GM19099 (cell line): ENCODE data around the gene UBA5.

Experiments used
- POLR2A ChIP-seq: IDR thresholded peaks from 3 replicates; pipeline ENCODE4 v1.6.1; 2011; ENCODE audit warnings: low read depth; ENCODE audit not compliant: insufficient read length; ENCODE audit errors: extremely low read depth

UBA5 gene

GRCh38 chr3:132660052-132660810, at the start of gene UBA5:
UBA5 (plus strand) TSS chr3:132660329; CDS start chr3:132660538, 209 bp downstream.
- peak; percentile 91 for TF ChIP-seq POLR2A

- no peak for TF ChIP-seq POLR2A
Observed at GRCh38 chr3:132615881-132616280, 44.2 kb upstream of the UBA5 start.

GRCh38 chr3:132616780-132617179, 43.3 kb upstream of the UBA5 start:
- TF ChIP-seq POLR2A, result no peak

GRCh38 chr3:132622148-132622547, 38.0 kb upstream of the UBA5 start:
- no peak for TF ChIP-seq POLR2A

GRCh38 chr3:132622761-132623160, 37.4 kb upstream of the UBA5 start:
- no peak for TF ChIP-seq POLR2A

- no peak for TF ChIP-seq POLR2A
Observed at GRCh38 chr3:132623646-132624045, 36.5 kb upstream of the UBA5 start.

GRCh38 chr3:132624790-132625189, 35.3 kb upstream of the UBA5 start:
- no peak for TF ChIP-seq POLR2A

GRCh38 chr3:132625613-132626012, 34.5 kb upstream of the UBA5 start:
- no peak for TF ChIP-seq POLR2A

- no peak for TF ChIP-seq POLR2A
Observed at GRCh38 chr3:132626955-132627354, 33.2 kb upstream of the UBA5 start.

- TF ChIP-seq POLR2A, result no peak
Observed at GRCh38 chr3:132628157-132628556, 32.0 kb upstream of the UBA5 start.

GRCh38 chr3:132629928-132630327, 30.2 kb upstream of the UBA5 start:
- TF ChIP-seq POLR2A, result no peak

GRCh38 chr3:132630612-132631011, 29.5 kb upstream of the UBA5 start:
- no peak for TF ChIP-seq POLR2A

- no peak for TF ChIP-seq POLR2A
Observed at GRCh38 chr3:132635052-132635451, 25.1 kb upstream of the UBA5 start.

- TF ChIP-seq POLR2A, result no peak
Observed at GRCh38 chr3:132637590-132637989, 22.5 kb upstream of the UBA5 start.

- TF ChIP-seq POLR2A, result no peak
Observed at GRCh38 chr3:132638706-132639105, 21.4 kb upstream of the UBA5 start.

GRCh38 chr3:132641837-132642538, 18.1 kb upstream of the UBA5 start:
- TF ChIP-seq POLR2A, result no peak

GRCh38 chr3:132642539-132642847, 17.6 kb upstream of the UBA5 start:
- TF ChIP-seq POLR2A, result no peak

GRCh38 chr3:132643366-132643765, 16.8 kb upstream of the UBA5 start:
- no peak for TF ChIP-seq POLR2A
